ENCODE results near the gene DCDC2.
"Not testable (repeated sequence)": the region's sequence is repeated elsewhere in the genome, so short reads cannot be mapped to it uniquely, and the experiment has no call there.

The DCDC2 gene

DNA sequence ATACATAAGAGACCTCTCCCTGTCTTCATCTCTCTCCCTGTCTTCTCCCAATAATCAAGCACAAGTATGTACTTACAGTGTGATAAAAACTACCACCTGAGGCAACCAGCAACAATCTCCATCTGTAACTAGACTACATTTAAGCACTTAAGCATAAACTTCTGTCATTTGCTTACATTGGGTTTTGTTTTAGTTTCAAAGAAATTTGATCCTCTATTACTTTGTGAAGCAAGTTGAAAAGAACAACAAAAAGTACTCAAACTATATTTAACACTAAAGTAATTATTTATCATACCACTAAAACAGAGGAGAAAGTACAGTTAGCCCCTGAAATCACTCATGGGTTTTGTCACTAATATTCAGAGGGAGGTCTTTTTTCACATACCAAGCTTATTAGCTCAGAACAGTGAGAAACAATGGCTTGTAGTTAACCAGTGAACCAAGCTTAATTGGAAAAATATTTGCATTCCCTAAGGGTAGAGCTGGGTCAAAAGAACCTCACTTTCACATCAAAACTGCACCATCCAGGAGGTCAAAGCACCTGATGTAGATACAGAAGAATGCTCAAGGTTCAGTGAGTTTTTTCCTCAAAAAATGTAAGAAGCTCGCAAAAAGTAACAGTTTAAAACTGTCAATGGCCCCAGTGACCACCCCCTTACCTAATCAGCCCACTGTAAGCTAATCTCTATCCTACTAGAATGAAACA, 34.1 kb downstream of the DCDC2 start:
- no peak for DNase-seq

- DNase-seq: no peak
These were observed 34.9 kb downstream of the DCDC2 start for GRCh38 chr6:24322924-24323323.

- not testable (repeated sequence) for DNase-seq
These were observed 35.4 kb downstream of the DCDC2 start for GRCh38 chr6:24322446-24322845.

GRCh38 chr6:24321538-24322162, 36.2 kb downstream of the DCDC2 start:
- no peak for DNase-seq

GRCh38 chr6:24313251-24314141, 44.4 kb downstream of the DCDC2 start:
- no peak for DNase-seq

DNA sequence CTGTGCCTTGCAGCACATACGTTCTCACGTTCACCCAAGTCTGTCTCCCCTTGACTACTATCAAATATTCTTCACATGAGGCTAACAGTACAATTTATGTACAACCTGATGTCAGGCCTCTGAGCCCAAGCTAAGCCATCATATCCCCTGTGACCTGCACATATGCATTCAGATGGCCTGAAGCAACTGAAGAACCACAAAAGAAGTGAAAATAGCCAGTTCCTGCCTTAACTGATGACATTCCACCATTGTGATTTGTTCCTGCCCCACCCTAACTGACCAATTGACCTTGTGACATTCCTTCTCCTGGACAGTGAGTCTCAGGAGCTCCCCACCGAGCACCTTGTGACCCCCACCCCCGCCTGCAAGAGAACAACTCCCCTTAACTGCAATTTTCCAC, 46.1 kb downstream of the DCDC2 start:
- DNase-seq: not testable (repeated sequence)

- DNase-seq: no peak
These were observed 50.0 kb downstream of the DCDC2 start for GRCh38 chr6:24307881-24308280.

DNA sequence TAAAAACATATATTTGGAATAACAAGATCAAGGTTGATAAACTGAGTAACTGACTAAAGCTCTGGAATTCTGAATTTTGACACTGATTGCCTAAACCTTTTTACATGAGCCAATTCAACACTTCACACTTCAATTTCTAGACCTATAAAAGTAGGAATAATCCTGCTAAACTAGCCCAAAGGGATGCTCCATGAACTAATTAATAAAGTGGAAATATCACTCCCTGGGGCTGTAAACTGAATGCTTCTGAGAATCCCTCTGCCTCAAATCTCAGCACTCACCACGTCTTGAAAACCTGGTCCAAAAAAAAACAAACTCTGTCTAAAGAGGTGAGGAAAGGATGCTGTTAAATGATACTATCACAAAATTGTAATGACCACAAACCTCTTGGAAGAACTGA, 50.9 kb downstream of the DCDC2 start:
- DNase-seq: no peak

DNA sequence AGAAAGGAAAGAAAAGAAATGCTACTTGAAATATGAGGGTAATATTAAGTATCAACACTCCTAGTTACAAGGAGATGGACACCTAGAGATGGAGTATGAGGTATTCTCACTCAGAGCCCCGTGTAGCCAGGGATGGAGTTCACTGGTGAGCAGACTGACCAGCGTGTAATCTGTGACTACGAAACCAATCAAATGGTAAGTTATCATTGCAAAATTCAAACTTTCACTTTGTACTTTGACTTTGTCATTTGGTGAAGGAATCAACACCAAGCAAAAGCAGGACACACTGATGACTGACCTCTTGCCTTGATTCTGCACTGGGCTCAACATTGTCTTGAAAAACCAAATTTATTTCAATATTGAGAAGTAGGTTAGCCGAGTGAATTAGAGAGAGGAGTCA, 51.8 kb downstream of the DCDC2 start:
- no peak for DNase-seq

DNA sequence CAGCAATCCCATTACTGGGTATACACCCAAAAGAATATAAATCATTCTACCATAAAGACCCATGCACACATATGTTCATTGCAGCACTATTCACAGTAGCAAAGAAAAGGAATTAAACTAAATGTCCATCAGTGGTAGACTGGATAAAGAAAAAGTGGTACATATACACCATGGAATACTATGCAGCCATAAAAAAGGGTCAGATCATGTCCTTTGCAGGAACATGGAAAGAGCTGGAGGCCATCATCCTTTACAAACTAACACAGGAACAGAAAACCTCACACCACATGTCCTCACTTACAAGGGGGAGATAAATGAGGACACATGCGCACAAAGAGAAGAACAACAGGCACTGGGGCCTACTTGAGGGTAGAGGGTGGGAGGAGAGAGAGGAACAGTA, 60.9 kb downstream of the DCDC2 start:
- DNase-seq: no peak

GRCh38 chr6:24293852-24294251, 64.0 kb downstream of the DCDC2 start:
- not testable (repeated sequence) for DNase-seq

GRCh38 chr6:24287239-24287638, 70.6 kb downstream of the DCDC2 start:
- DNase-seq: no peak

DNA sequence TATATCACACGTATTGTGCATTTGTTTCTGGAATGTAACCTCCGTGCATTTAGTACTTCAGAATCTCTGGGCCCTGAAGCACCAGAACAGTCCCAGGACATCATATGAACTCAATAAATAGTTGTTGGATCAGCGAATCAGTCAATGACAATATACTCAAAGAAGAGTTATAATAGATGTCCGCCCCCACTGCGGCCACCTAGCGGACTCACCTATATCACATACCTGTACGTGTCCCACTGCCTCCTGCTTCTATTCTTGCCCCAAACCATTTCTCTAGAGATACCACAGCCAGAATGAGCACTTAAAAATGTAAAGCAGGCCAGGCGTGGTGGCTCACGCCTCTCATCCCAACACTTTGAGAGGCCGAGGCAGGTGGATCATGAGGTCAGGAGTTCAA, 73.9 kb downstream of the DCDC2 start:
- DNase-seq: no peak

DNA sequence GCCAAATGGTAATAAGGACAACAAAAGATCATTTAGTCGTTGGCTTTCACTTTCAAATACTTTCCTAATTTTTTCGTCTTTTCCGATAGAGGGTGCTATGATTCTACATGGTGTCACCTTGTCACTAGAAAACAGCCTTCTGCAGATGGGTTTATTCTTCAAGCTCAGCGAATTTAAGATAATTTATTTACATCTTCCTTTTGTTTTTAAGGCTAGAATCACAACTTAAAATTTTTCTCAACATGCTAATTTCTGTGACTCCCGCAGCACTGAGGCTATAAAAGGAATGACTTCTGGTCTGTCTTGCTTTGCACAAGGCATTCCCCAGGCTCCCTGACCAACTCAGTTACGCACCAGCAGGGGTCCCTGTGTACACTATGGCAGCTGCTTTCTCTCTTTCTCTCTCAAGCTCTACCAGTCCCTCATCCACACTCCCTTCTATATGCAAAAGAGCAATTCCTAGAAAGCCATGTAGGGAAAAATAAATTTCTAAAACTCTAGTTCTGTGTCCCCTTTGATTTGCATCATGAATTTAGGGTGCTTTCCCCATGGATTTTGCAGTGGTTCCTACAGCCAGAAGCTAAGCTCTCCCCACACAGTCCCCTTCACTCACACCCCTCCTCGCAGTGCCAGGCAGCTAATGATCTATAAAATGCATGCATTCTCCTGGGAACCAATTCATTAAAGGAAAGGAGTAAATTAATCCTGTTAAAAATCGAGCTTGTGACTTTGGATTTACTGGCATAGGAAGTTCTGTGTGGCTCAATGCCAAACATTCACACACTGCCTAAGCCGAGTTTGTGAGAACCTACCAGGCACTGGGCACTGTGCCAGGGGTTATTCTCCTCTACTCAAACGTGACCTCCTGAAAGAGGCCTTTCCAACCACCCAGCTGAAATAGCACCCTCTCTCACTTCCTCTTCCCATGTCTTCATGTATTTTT, 74.5 kb downstream of the DCDC2 start:
- DNase-seq: no peak

DNA sequence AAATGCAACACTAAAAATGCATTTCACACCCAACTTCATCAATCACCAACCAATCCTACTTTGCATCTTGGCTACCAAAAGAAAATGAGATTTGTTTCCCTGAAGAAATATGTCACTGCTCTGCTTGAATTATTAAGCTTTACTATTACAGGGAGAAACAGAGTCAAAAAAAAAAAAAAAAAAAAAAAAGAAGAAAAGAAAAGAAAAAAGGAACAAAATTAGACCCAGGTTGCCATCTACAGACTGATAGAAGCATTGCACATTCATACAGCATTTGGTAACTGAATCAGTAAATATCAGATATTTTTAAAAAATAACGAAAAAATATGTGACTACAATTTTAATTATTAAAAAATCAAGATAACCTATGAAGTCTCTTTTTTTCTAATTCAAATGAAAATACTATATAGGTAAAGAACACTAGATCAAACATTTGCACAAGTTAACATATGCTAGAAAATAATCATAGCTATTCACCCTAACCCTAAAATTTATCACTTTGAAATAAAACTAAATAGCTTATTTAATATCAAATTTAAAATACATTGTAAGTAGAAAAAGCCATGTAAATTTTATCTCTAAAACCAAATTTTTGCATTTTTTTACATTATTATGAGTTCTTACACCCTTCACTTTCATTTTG, 83.3 kb downstream of the DCDC2 start:
- DNase-seq: no peak

- DNase-seq: no peak
These were observed 84.6 kb downstream of the DCDC2 start for GRCh38 chr6:24273096-24273870.

DNA sequence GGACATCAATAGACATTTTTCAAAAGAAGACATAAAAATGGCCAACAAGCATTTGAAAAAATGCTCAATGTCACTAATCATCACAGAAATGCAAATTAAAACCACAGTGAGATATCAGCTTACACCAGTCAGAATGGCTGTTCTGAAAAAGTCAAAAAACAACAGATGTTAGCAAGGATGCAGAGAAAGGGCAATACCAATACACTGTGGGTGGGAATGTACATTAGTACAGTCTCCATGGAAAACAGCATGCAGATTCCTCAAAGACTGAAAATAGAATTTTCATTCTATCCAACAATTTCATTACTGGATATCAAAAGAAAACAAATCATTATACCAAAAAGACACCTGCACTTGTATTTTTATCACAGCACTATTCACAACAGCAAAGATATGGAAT, 85.3 kb downstream of the DCDC2 start:
- DNase-seq: no peak

- no peak for DNase-seq
These were observed 85.7 kb downstream of the DCDC2 start for GRCh38 chr6:24272148-24272547.

GRCh38 chr6:24270011-24270410, 87.8 kb downstream of the DCDC2 start:
- no peak for DNase-seq

- DNase-seq: not testable (repeated sequence)
These were observed 99.6 kb downstream of the DCDC2 start for GRCh38 chr6:24258214-24258613.

GRCh38 chr6:24257282-24257681, 100.6 kb downstream of the DCDC2 start:
- no peak for DNase-seq

Measured in activated CD4-positive, CD25-positive, alpha-beta regulatory T cell (primary cell).